ENCODE data around the gene SHF. TPM values are rescaled to one million over a fixed set of nuclear protein-coding genes. Genes with fewer than 3 reads are reported as not detected.

SHF gene
- total RNA-seq, 1 experiment from 2014 or later: 14.3 TPM

- in situ Hi-C loops (cut with HindIII; ENCODE audit: low pct_unique_long_range_greater_than_20kb, low sequenced_read_pairs): no loop called here
- peak; percentile 84 for DNase-seq (ENCODE audit: low read depth)
These were observed 13.2 kb upstream of the SHF start for GRCh38 chr15:45200799-45201556.

GRCh38 chr15:45200001-45200798 lies 12.4 kb upstream of the SHF start:
- in situ Hi-C loops (cut with HindIII; ENCODE audit: low pct_unique_long_range_greater_than_20kb, low sequenced_read_pairs): no loop called here
- peak; percentile 97 for DNase-seq (ENCODE audit: low read depth)

- in situ Hi-C loops (cut with HindIII; ENCODE audit: low pct_unique_long_range_greater_than_20kb, low sequenced_read_pairs): no loop called here
- DNase-seq (ENCODE audit: low read depth): peak; percentile 47
These were observed 11.5 kb upstream of the SHF start for GRCh38 chr15:45199136-45199810.

- in situ Hi-C loops (cut with HindIII; ENCODE audit: low pct_unique_long_range_greater_than_20kb, low sequenced_read_pairs): no loop called here
- DNase-seq (ENCODE audit: low read depth): peak; percentile 96
These were observed 10.8 kb upstream of the SHF start for GRCh38 chr15:45198337-45199135.

- in situ Hi-C loops (cut with HindIII; ENCODE audit: low pct_unique_long_range_greater_than_20kb, low sequenced_read_pairs): no loop called here
- no peak for DNase-seq (ENCODE audit: low read depth)
These were observed 9.7 kb upstream of the SHF start for GRCh38 chr15:45197512-45197911.

GRCh38 chr15:45187578-45187893 lies 230 bp downstream of the SHF start:
- in situ Hi-C loops (cut with HindIII; ENCODE audit: low pct_unique_long_range_greater_than_20kb, low sequenced_read_pairs): no loop called here
- DNase-seq (ENCODE audit: low read depth): no peak

- in situ Hi-C loops (cut with HindIII; ENCODE audit: low pct_unique_long_range_greater_than_20kb, low sequenced_read_pairs): no loop called here
These were observed 792 bp downstream of the SHF start for GRCh38 chr15:45186771-45187577.

GRCh38 chr15:45185903-45186770 lies 1.6 kb downstream of the SHF start:
- in situ Hi-C loops (cut with HindIII; ENCODE audit: low pct_unique_long_range_greater_than_20kb, low sequenced_read_pairs): no loop called here
- DNase-seq (ENCODE audit: low read depth): no peak

More at GRCh38 chr15:45186771-45187577, 792 bp downstream of the SHF start:
- DNase-seq (ENCODE audit: low read depth): no peak

- no peak for DNase-seq (ENCODE audit: low read depth)
- in situ Hi-C loops (cut with HindIII; ENCODE audit: low pct_unique_long_range_greater_than_20kb, low sequenced_read_pairs): no loop called here
These were observed 2.5 kb downstream of the SHF start for GRCh38 chr15:45185069-45185779.

- in situ Hi-C loops (cut with HindIII; ENCODE audit: low pct_unique_long_range_greater_than_20kb, low sequenced_read_pairs): no loop called here
- no peak for DNase-seq (ENCODE audit: low read depth)
These were observed 3.2 kb downstream of the SHF start for GRCh38 chr15:45184562-45185041.

- in situ Hi-C loops (cut with HindIII; ENCODE audit: low pct_unique_long_range_greater_than_20kb, low sequenced_read_pairs): no loop called here
- no peak for DNase-seq (ENCODE audit: low read depth)
These were observed 4.3 kb downstream of the SHF start for GRCh38 chr15:45183511-45183910.

- in situ Hi-C loops (cut with HindIII; ENCODE audit: low pct_unique_long_range_greater_than_20kb, low sequenced_read_pairs): no loop called here
- DNase-seq (ENCODE audit: low read depth): no peak
These were observed 4.8 kb downstream of the SHF start for GRCh38 chr15:45182996-45183395.

- no peak for DNase-seq (ENCODE audit: low read depth)
- in situ Hi-C loops (cut with HindIII; ENCODE audit: low pct_unique_long_range_greater_than_20kb, low sequenced_read_pairs): no loop called here
These were observed 6.1 kb downstream of the SHF start for GRCh38 chr15:45181491-45182285.

- DNase-seq (ENCODE audit: low read depth): no peak
- in situ Hi-C loops (cut with HindIII; ENCODE audit: low pct_unique_long_range_greater_than_20kb, low sequenced_read_pairs): no loop called here
These were observed 6.9 kb downstream of the SHF start for GRCh38 chr15:45180648-45181436.

- in situ Hi-C loops (cut with HindIII; ENCODE audit: low pct_unique_long_range_greater_than_20kb, low sequenced_read_pairs): no loop called here
- peak; percentile 50 for DNase-seq (ENCODE audit: low read depth)
These were observed 7.6 kb downstream of the SHF start for GRCh38 chr15:45180201-45180600.
